Psoas muscle (tissue), 8 donors: ENCODE results near the gene TRIM8. TPM values are rescaled to one million over a fixed set of nuclear protein-coding genes. Genes with fewer than 3 reads are reported as not detected.

Experiments
- ATAC-seq, 4 donors: fragments of 200-7000 bp; cut with Tn5 transposase; one replicate each; pipeline ENCODE4 v1.9.1; 2020; ENCODE audit warnings: moderate library complexity in 3 of 4, mild to moderate bottlenecking in 2 of 4
- DNase-seq, 2 donors: peaks; one replicate each; pipeline ENCODE4 v3.0.0-alpha.2; 2020
- H3K27ac ChIP-seq: fragments of 200-600 bp; one replicate; pipeline ENCODE4 v1.8.0; 2022
- H3K27me3 ChIP-seq, 3 donors: fragments of 200-600 bp in 1 of 3; one replicate each; pipeline versions ENCODE4 v1.6.1 to v1.8.0; 2013 to 2022; ENCODE audit warnings: low read length in 2 of 3, mild to moderate bottlenecking in 2 of 3, moderate library complexity in 1 of 3; ENCODE audit not compliant: insufficient read depth in 3 of 3
- H3K36me3 ChIP-seq, 2 donors: fragments of 200-600 bp in 1 of 2; one replicate each; pipeline versions ENCODE4 v1.6.1 to v1.8.0; 2013 to 2022; ENCODE audit warnings: low read depth in 1 of 2, mild to moderate bottlenecking in 1 of 2, moderate library complexity in 1 of 2; ENCODE audit not compliant: insufficient read depth in 1 of 2
- H3K4me1 ChIP-seq: fragments of 200-600 bp; one replicate; pipeline ENCODE4 v1.8.0; 2022
- H3K4me3 ChIP-seq: fragments of 200-600 bp; one replicate; pipeline ENCODE4 v1.8.0; 2022; ENCODE audit warnings: mild to moderate bottlenecking
- H3K9me3 ChIP-seq: fragments of 200-600 bp; one replicate; pipeline ENCODE4 v1.8.0; 2022
- WGBS, 3 donors: extraction: QIAGEN DNeasy Blood & Tissue Kit; methylation state at CpG; one replicate each; pipeline versions ENCODE4 v1.1.6 to v1.1.7; 2013; 5-methylcytosine and 5-hydroxymethylcytosine counted together
- intact Hi-C, 2 donors: fragments of 100-400 bp; cut with DNase I; formaldehyde crosslinking; loops; one replicate each; pipeline versions ENCODE4 v1.11.0 to v1.14.2; 2022
- polyA plus RNA-seq, 3 donors: library from polyadenylated mRNA; stranded (reverse); fragments of 200-250 nt; gene quantifications; one replicate each; pipeline ENCODE4 v1.2.3, GENCODE V29; 2013
- total RNA-seq, 4 donors: library from RNA; stranded (reverse); fragmentation: NEBNext Ultra II Directional in 2 of 4; extraction: Animal tissue kit (Norgen Biotek cat#: 25700) in 2 of 4; gene quantifications; one replicate each; pipeline versions ENCODE4 v1.2.1 to v1.2.4, GENCODE V29; 2021 to 2023
- TF ChIP-seq, protein P1 (sequence below): fragments of 200-600 bp; IDR thresholded peaks from one replicate; pipeline ENCODE4 v1.8.0; 2022; ENCODE audit warnings: antibody characterized with exemption
- donor health status: healthy with polysubstance abuse.
- donor health status: DM: no; HTN: no; CAD: no; lungs with moderate emphysema.
- donor health status: Bipolar disorder and iron deficiency.
- donor health status: healthy.
- donor health status: DM: yes; HTN: yes; CAD: no.
- donor health status: DM: no; HTN: no; CAD: no.
- donor health status: DM: no; HTN: no; CAD: no.
- donor health status: DM: yes; HTN: yes; CAD: no.

TRIM8 gene
- total and polyA plus RNA-seq, 7 donors, result 57.6 to 166 (median 97.2) TPM

DNA sequence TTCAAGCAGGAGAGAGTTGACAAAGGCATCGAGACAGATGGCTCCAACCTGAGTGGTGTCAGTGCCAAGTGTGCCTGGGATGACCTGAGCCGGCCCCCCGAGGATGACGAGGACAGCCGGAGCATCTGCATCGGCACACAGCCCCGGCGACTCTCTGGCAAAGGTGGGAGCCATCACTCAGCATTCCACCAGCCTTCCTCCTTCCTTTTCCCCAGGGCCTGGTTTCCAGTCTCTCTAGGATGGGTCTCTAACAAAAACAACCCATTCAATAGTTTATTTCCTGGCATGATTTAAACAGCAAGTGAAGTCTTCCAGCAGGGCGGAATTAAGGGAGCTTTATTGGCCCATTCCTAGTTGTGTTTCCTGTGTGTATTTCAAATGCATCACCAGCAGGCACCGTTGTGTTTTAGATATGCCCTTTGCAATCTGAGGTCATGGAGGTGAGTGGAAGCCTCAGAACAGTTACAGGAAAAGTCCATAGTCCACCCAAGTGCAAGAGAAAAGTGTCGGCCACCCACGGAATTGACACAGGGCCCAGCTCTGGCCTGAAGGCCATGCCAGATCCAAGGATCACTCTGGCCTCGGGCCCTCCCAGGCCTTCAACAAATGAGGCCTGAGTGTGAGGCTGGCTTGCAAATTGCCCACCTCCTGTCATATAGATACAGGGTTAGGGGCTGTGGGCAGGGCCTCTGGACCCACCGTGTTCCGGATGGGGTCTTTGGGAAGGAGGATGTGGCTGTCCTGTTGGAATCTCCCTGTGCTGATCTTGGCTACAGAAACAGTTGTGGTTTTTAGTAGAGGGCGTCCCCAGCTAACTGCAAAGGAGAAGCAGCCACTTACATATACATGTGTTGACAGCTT, 46.9 kb upstream of the TRIM8 start:
- H3K27ac ChIP-seq, result peak overlapping the region; percentile 39
- no peak overlapping the region for H3K4me3 ChIP-seq
- H3K4me1 ChIP-seq, result peaks cover 51% of the 10 kb centered on the region
- H3K9me3 ChIP-seq, result no peaks in the 10 kb centered on the region
- peaks cover 0 to 31% of the 10 kb centered on the region in 2 donors for H3K36me3 ChIP-seq
- peak in 1 of 2 donors; percentile 62 for DNase-seq
- H3K27me3 ChIP-seq, result no peaks in the 10 kb centered on the region
- WGBS, 3 donors, result 35 to 57% (median 39%) methylated on average over 16 of the region's 16 CpGs
- intact Hi-C loops, result no loop called here
- peak in 2 of 4 donors; percentile 6 to 26 for ATAC-seq
- TF ChIP-seq, protein P1, sequence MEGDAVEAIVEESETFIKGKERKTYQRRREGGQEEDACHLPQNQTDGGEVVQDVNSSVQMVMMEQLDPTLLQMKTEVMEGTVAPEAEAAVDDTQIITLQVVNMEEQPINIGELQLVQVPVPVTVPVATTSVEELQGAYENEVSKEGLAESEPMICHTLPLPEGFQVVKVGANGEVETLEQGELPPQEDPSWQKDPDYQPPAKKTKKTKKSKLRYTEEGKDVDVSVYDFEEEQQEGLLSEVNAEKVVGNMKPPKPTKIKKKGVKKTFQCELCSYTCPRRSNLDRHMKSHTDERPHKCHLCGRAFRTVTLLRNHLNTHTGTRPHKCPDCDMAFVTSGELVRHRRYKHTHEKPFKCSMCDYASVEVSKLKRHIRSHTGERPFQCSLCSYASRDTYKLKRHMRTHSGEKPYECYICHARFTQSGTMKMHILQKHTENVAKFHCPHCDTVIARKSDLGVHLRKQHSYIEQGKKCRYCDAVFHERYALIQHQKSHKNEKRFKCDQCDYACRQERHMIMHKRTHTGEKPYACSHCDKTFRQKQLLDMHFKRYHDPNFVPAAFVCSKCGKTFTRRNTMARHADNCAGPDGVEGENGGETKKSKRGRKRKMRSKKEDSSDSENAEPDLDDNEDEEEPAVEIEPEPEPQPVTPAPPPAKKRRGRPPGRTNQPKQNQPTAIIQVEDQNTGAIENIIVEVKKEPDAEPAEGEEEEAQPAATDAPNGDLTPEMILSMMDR, result no peak

DNA sequence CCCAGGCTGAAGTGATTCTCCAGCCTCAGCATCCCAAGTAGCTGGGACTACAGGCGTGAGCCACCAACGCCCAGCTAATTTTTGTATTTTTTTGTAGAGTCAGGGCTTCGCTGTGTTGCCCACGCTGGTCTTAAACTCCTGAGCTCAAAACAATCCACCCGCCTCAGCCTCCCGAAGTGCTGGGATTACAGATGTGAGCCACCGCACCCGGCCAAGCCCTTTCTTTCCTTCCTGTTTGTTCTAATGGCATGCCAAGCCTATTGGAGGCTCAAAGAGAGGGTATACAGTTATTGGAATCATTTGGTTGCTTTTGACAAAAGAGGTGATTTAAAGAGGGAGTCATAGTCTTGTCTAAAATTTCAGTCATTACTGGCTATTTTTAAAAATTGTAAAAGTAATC, 46.0 kb upstream of the TRIM8 start:
- WGBS, 3 donors, result 72 to 78% (median 74%) methylated on average over 8 of the region's 8 CpGs
- Histone ChIP-seq H3K9me3 (no peaks in the 10 kb centered on the region), H3K36me3 (peaks cover 0 to 31% of the 10 kb centered on the region in 2 donors), H3K4me3 (no peak overlapping the region), H3K4me1 (peaks cover 59% of the 10 kb centered on the region), H3K27me3 (no peaks in the 10 kb centered on the region), H3K27ac (no peak overlapping the region)
- intact Hi-C loops, result no loop called here
- ATAC-seq (no peak), DNase-seq (no peak)
- TF ChIP-seq, protein P1, result no peak

DNA sequence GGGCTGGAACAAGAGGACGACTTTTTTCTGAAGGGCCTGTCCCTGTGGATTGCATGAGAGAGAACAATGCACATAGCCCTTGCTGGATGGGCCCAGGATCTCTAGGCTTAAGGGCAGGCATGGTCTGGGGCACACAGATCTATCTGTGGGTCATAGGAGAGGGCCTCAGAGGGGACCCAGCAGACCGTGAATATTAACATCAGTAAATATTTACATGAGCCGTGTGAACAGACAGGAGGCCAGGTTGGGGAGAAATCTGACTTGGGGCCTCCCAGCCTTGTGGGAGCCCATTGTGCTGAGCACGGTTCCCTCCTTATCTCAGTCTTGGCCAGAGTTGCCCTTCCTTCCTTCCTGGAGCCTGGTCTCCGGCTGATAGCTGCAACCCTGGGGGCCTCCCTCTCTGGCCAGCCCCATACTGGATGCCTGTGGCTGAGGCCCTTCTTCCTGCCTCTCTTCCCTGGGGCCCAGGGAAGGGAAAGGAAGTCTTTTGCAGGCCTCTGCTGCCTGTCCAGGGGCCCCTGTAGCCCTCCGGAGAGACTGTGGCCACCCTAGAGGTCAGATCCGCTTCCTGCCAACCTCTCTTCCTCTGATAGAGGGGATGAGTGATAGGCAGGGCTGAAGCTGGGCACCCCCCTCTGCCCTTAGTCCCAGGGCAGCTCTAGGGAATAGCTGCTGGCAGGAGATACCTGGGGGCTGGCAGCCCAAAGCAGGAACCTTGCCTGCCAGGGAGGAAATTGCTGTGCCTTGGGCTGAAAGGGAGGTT, 44.5 kb upstream of the TRIM8 start:
- H3K4me3 ChIP-seq, result no peak overlapping the region
- peak overlapping the region; percentile 89 for H3K27ac ChIP-seq
- WGBS, 3 donors, result 55 to 56% (median 56%) methylated on average over 7 of the region's 7 CpGs
- peaks cover 0 to 26% of the 10 kb centered on the region in 2 donors for H3K36me3 ChIP-seq
- H3K9me3 ChIP-seq, result no peaks in the 10 kb centered on the region
- peaks cover 74% of the 10 kb centered on the region for H3K4me1 ChIP-seq
- no peak for DNase-seq
- TF ChIP-seq, protein P1, result no peak
- ATAC-seq, result no peak
- no peaks in the 10 kb centered on the region for H3K27me3 ChIP-seq
- intact Hi-C loops, result loop anchor here in 1 of 2 donors (5.0 kb wide), 1 partner anchor 43 kb away; the partner anchor contains the start of gene TRIM8

DNA sequence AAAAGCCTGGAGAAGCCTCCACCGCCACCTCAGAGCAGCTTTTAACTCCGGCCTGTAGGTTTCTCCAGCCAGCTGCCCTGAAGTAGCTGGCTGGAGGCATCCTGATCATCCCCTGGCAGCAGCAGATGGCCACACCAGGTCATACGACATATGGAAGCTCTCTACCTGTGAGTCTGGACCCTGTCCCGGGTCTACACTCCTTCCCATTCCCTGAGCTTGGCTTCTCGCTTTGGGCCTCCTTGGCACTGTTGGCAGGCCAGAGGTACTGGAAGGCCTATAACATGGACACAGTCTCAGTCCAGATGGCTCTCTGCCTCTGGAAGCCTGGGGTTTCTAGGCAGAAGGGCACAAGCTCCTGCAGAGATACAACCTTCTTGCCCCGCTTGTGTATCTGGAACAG, 43.5 kb upstream of the TRIM8 start:
- Histone ChIP-seq H3K36me3 (peaks cover 0 to 23% of the 10 kb centered on the region in 2 donors), H3K27ac (peak overlapping the region; percentile 89), H3K27me3 (no peaks in the 10 kb centered on the region), H3K4me1 (peaks cover 81% of the 10 kb centered on the region), H3K4me3 (no peak overlapping the region), H3K9me3 (no peaks in the 10 kb centered on the region)
- intact Hi-C loops, result loop anchor here in 1 of 2 donors (5.0 kb wide), 1 partner anchor 41 kb away; the partner anchor contains the start of gene TRIM8
- WGBS, 3 donors, result 26 to 53% (median 28%) methylated on average over 6 of the region's 6 CpGs
- DNase-seq (no peak), ATAC-seq (peak in 1 of 4 donors; percentile 6)
- TF ChIP-seq, protein P1, result no peak
